ENCODE measurements around the gene ZNF814. TPM values are rescaled to one million over a fixed set of nuclear protein-coding genes. Genes with fewer than 3 reads are reported as not detected.
A peak's percentile ranks its signal among the peaks of the same experiment; 100 is the strongest.
"Not testable (repeated sequence)": the region's sequence is repeated elsewhere in the genome, so short reads cannot be mapped to it uniquely, and the experiment has no call there.

Gene ZNF814
- total and polyA plus RNA-seq, 11 donors = 8.7 to 20.9 (median 10.5) TPM

GRCh38 chr19:57850553-57851017, 38.3 kb downstream of the ZNF814 start:
- Histone ChIP-seq H3K27me3 (no peaks in the 10 kb centered on the region), H3K27ac (peak overlapping the region in 1 of 12 donors; percentile 77), H3K4me1 (peaks cover 3 to 23% (median 13%) of the 10 kb centered on the region in 12 donors), H3K36me3 (peaks cover 0 to 29% (median 18%) of the 10 kb centered on the region in 9 donors), H3K4me3 (peak overlapping the region; percentile 41 to 88 (median 76)), H3K9me3 (peaks cover 0 to 4% (median 0%) of the 10 kb centered on the region in 12 donors)
- 20 to 35% (median 29%) methylated on average over 11 of the region's 11 CpGs for WGBS, 4 donors
- ATAC-seq (peak in 1 of 4 donors; percentile 8), DNase-seq (no peak)
- TF ChIP-seq CTCF (IDR thresholded peaks at IDR 0.05) = no peak
- TF ChIP-seq POLR2A (IDR thresholded peaks at IDR 0.05) = no peak
- intact Hi-C loops (cut with DNase I) = no loop called here

GRCh38 chr19:57849666-57850473, 39.0 kb downstream of the ZNF814 start, which contains the start of gene ZNF587:
Gene ZNF587 (plus strand): TSS chr19:57849859. CDS start chr19:57850039, 180 bp downstream.
- DNase-seq = peak; percentile 74 to 80 (median 75)

GRCh38 chr19:57849162-57849665, 39.6 kb downstream of the ZNF814 start:
- H3K27me3 ChIP-seq; H3K9me3 ChIP-seq; DNase-seq; intact Hi-C loops (cut with DNase I): not testable (repeated sequence)
- Histone ChIP-seq H3K27ac (peak overlapping the region in 3 of 12 donors; percentile 64 to 86 (median 71)), H3K4me1 (peaks cover 3 to 23% (median 13%) of the 10 kb centered on the region in 12 donors), H3K36me3 (peaks cover 0 to 31% (median 8%) of the 10 kb centered on the region in 9 donors), H3K4me3 (peak overlapping the region in 11 of 12 donors; percentile 59 to 88 (median 80))
- WGBS, 4 donors = 79 to 89% (median 85%) methylated on average over 2 of the region's 2 CpGs
- ATAC-seq = peak in 2 of 4 donors; percentile 16 to 21

More at GRCh38 chr19:57849666-57850473, 39.0 kb downstream of the ZNF814 start, which contains the start of gene ZNF587:
- H3K27me3 ChIP-seq; intact Hi-C loops (cut with DNase I); H3K9me3 ChIP-seq: not testable (repeated sequence)
- peak within 1 kb of the TSS; percentile 41 to 88 (median 76) for H3K4me3 ChIP-seq
- peaks cover 3 to 23% (median 13%) of the 10 kb centered on the region in 12 donors for H3K4me1 ChIP-seq
- peak within 1 kb of the TSS in 10 of 12 donors; percentile 16 to 86 (median 65) for H3K27ac ChIP-seq
- ATAC-seq = peak; percentile 92 to 98 (median 96)
- WGBS, 4 donors = 0 to 1% (median 0%) methylated on average over 28 to 42 of the region's 42 CpGs
- H3K36me3 ChIP-seq = peaks cover 0 to 31% (median 13%) of the 10 kb centered on the region in 9 donors

GRCh38 chr19:57847164-57847563, 41.7 kb downstream of the ZNF814 start:
- Histone ChIP-seq H3K4me1 (peaks cover 3 to 23% (median 13%) of the 10 kb centered on the region in 12 donors), H3K36me3 (peaks cover 0 to 30% (median 8%) of the 10 kb centered on the region in 9 donors)
- DNase-seq; H3K27me3 ChIP-seq; H3K27ac ChIP-seq; H3K4me3 ChIP-seq; ATAC-seq; H3K9me3 ChIP-seq; intact Hi-C loops (cut with DNase I): not testable (repeated sequence)
- WGBS, 4 donors = 72 to 87% (median 76%) methylated on average over 3 of the region's 3 CpGs

- Histone ChIP-seq H3K9me3 (no peaks in the 10 kb centered on the region), H3K27me3 (no peaks in the 10 kb centered on the region), H3K27ac (no peak overlapping the region), H3K4me1 (peaks cover 0 to 6% (median 0%) of the 10 kb centered on the region in 12 donors), H3K4me3 (no peak overlapping the region), H3K36me3 (peaks cover 0 to 73% (median 42%) of the 10 kb centered on the region in 9 donors)
- TF ChIP-seq CTCF (IDR thresholded peaks at IDR 0.05) = no peak
- TF ChIP-seq POLR2A (IDR thresholded peaks at IDR 0.05) = no peak
- intact Hi-C loops (cut with DNase I) = no loop called here
- DNase-seq (no peak), ATAC-seq (no peak)
- WGBS, 4 donors = 65 to 73% (median 70%) methylated on average over 6 of the region's 6 CpGs
Measured at GRCh38 chr19:57841122-57841763, 47.6 kb downstream of the ZNF814 start.

- 88 to 98% (median 94%) methylated on average over 4 to 5 of the region's 5 CpGs for WGBS, 4 donors
- not testable (repeated sequence) for DNase-seq
Measured at GRCh38 chr19:57838622-57839191, 50.1 kb downstream of the ZNF814 start.

GRCh38 chr19:57836991-57837390, 51.8 kb downstream of the ZNF814 start:
- peaks cover 0 to 46% (median 19%) of the 10 kb centered on the region in 9 donors for H3K36me3 ChIP-seq
- ATAC-seq; H3K4me3 ChIP-seq; H3K27me3 ChIP-seq; DNase-seq; H3K4me1 ChIP-seq; H3K27ac ChIP-seq; intact Hi-C loops (cut with DNase I); H3K9me3 ChIP-seq: not testable (repeated sequence)
- 90 to 94% (median 91%) methylated on average over 5 of the region's 5 CpGs for WGBS, 4 donors

More at GRCh38 chr19:57838622-57839191, 50.1 kb downstream of the ZNF814 start:
- intact Hi-C loops (cut with DNase I); H3K27me3 ChIP-seq; H3K4me1 ChIP-seq; H3K27ac ChIP-seq; ATAC-seq; H3K4me3 ChIP-seq; H3K9me3 ChIP-seq: not testable (repeated sequence)
- peaks cover 0 to 55% (median 32%) of the 10 kb centered on the region in 9 donors for H3K36me3 ChIP-seq
